ENCODE data around the gene CRAMP1.

DNA sequence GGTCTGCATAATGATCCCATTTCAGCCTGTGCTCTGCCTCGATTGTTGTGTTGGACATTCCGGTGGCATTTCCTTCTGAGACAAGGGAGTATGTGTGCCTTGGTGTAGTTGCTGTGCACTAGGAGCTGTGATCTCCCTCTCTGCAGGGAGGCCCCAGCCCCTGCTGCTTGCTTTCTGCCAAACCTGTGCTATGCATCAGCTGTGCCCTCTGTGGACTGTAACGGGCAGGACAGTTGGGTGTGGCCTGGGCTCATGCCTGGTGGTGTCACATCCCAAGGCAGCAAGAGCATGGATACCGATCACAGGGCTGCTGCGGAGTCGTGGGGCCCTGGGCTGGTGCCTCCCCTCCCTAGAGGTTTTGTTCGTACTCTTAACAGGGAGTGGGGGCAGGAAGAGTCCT, 62.1 kb downstream of the CRAMP1 start:
- TF ChIP-seq, protein P1, sequence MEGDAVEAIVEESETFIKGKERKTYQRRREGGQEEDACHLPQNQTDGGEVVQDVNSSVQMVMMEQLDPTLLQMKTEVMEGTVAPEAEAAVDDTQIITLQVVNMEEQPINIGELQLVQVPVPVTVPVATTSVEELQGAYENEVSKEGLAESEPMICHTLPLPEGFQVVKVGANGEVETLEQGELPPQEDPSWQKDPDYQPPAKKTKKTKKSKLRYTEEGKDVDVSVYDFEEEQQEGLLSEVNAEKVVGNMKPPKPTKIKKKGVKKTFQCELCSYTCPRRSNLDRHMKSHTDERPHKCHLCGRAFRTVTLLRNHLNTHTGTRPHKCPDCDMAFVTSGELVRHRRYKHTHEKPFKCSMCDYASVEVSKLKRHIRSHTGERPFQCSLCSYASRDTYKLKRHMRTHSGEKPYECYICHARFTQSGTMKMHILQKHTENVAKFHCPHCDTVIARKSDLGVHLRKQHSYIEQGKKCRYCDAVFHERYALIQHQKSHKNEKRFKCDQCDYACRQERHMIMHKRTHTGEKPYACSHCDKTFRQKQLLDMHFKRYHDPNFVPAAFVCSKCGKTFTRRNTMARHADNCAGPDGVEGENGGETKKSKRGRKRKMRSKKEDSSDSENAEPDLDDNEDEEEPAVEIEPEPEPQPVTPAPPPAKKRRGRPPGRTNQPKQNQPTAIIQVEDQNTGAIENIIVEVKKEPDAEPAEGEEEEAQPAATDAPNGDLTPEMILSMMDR (IDR thresholded peaks at IDR 0.05) = no peak
- TF ChIP-seq POLR2A (IDR thresholded peaks at IDR 0.05) = no peak

All from adrenal gland (tissue), 5 donors.